ENCODE data around the gene NFKBIE.
A peak's percentile ranks its signal among the peaks of the same experiment; 100 is the strongest.

The NFKBIE gene

GRCh38 chr6:44272999-44273566 lies 7.7 kb upstream of the NFKBIE start:
- peak in 3 of 56 donors; percentile 17 to 42 (median 35) for DNase-seq

- no peak for DNase-seq
Observed at GRCh38 chr6:44272529-44272928, 7.2 kb upstream of the NFKBIE start.

- no peak for DNase-seq
Observed at GRCh38 chr6:44271914-44272313, 6.6 kb upstream of the NFKBIE start.

GRCh38 chr6:44271406-44271723 lies 6.0 kb upstream of the NFKBIE start:
- DNase-seq: no peak

GRCh38 chr6:44270526-44271405 lies 5.4 kb upstream of the NFKBIE start:
- DNase-seq: peak in 3 of 56 donors; percentile 23 to 29 (median 28)

- peak in 17 of 56 donors; percentile 15 to 56 (median 31) for DNase-seq
Observed at GRCh38 chr6:44269921-44270525, 4.7 kb upstream of the NFKBIE start, which contains the start of gene TMEM151B. Gene TMEM151B, plus strand, starts transcription at chr6:44270450. Its CDS starts 293 bp downstream, at chr6:44270743.

GRCh38 chr6:44269178-44269920 lies 4.0 kb upstream of the NFKBIE start:
- no peak for DNase-seq

- peak in 28 of 56 donors; percentile 16 to 64 (median 37) for DNase-seq
Observed at GRCh38 chr6:44268095-44268628, 2.8 kb upstream of the NFKBIE start.

- DNase-seq: no peak
Observed at GRCh38 chr6:44267252-44267651, 1.9 kb upstream of the NFKBIE start.

- DNase-seq: no peak
Observed at GRCh38 chr6:44266347-44266746, 996 bp upstream of the NFKBIE start.

- no peak for DNase-seq
Observed at GRCh38 chr6:44265722-44266233, 427 bp upstream of the NFKBIE start.

- DNase-seq: peak in 4 of 56 donors; percentile 18 to 41 (median 36)
Observed at GRCh38 chr6:44264154-44265006, 971 bp downstream of the NFKBIE start.

GRCh38 chr6:44263354-44264100 lies 1.8 kb downstream of the NFKBIE start:
- no peak for DNase-seq

GRCh38 chr6:44262467-44263353 lies 2.6 kb downstream of the NFKBIE start:
- no peak for DNase-seq

- DNase-seq: no peak
Observed at GRCh38 chr6:44261581-44261980, 3.8 kb downstream of the NFKBIE start.

GRCh38 chr6:44260451-44261297 lies 4.7 kb downstream of the NFKBIE start:
- DNase-seq: no peak

GRCh38 chr6:44260011-44260410 lies 5.3 kb downstream of the NFKBIE start:
- DNase-seq: no peak

Measured in amygdala (tissue), 56 donors.